GM12892 (cell line): ENCODE results near the gene TMEM125.

Source experiments
- POLR2A ChIP-seq: IDR thresholded peaks from 2 replicates; pipeline ENCODE4 v1.6.1; 2011; ENCODE audit warnings: low read depth, low read length, control low read depth
- POLR2AphosphoS5 ChIP-seq: IDR thresholded peaks from 2 replicates; pipeline ENCODE4 v1.6.1; 2011; ENCODE audit warnings: low read depth, low read length, control low read depth
- TAF1 ChIP-seq: IDR thresholded peaks from 2 replicates; pipeline ENCODE4 v1.6.1; 2011; ENCODE audit warnings: low read depth, mild to moderate bottlenecking, control low read depth, low read length, borderline replicate concordance

GRCh38 chr1:43321331-43321891 is 51.6 kb downstream of the TMEM125 start:
- no peak for TF ChIP-seq POLR2AphosphoS5
- no peak for TF ChIP-seq TAF1
- TF ChIP-seq POLR2A: no peak
